Ishikawa (cell line): Measurements from ENCODE around the gene TBX10.

Experiments
- CEBPB ChIP-seq: IDR thresholded peaks from 2 replicates; pipeline ENCODE4 v1.6.1; 2012
- CREB1 ChIP-seq: IDR thresholded peaks from 2 replicates; pipeline ENCODE4 v1.6.1; 2012; ENCODE audit warnings: low read depth
- EGR1 ChIP-seq: IDR thresholded peaks from 2 replicates; pipeline ENCODE4 v1.6.1; 2012
- EP300 ChIP-seq: IDR thresholded peaks from 2 replicates; pipeline ENCODE4 v1.6.1; 2012; ENCODE audit warnings: borderline replicate concordance
- FOXM1 ChIP-seq: IDR thresholded peaks from 2 replicates; pipeline ENCODE4 v1.6.1; 2012; ENCODE audit warnings: low read depth, borderline replicate concordance
- MAX ChIP-seq: IDR thresholded peaks from 2 replicates; pipeline ENCODE4 v1.6.1; 2012
- NFIC ChIP-seq: IDR thresholded peaks from 2 replicates; pipeline ENCODE4 v1.6.1; 2012
- RAD21 ChIP-seq: IDR thresholded peaks from 2 replicates; pipeline ENCODE4 v1.6.1; 2012; ENCODE audit warnings: low read depth
- REST ChIP-seq: IDR thresholded peaks from 2 replicates; pipeline ENCODE4 v1.6.1; 2012; ENCODE audit warnings: low read depth, mild to moderate bottlenecking
- TAF1 ChIP-seq: IDR thresholded peaks from 2 replicates; pipeline ENCODE4 v1.6.1; 2012; ENCODE audit warnings: low read depth, mild to moderate bottlenecking
- TCF12 ChIP-seq: IDR thresholded peaks from 2 replicates; pipeline ENCODE4 v1.6.1; 2012; ENCODE audit warnings: low read depth
- TEAD4 ChIP-seq: IDR thresholded peaks from 2 replicates; pipeline ENCODE4 v1.6.1; 2012
- USF1 ChIP-seq: IDR thresholded peaks from 2 replicates; pipeline ENCODE4 v1.6.1; 2012
- YY1 ChIP-seq: IDR thresholded peaks from 2 replicates; pipeline ENCODE4 v1.6.1; 2012; ENCODE audit warnings: low read depth
- ZBTB7A ChIP-seq: IDR thresholded peaks from 2 replicates; pipeline ENCODE4 v1.6.1; 2012; ENCODE audit warnings: low read depth

Gene TBX10

GRCh38 chr11:67646535-67647336, 7.2 kb upstream of the TBX10 start:
- TF ChIP-seq YY1, result no peak
- TF ChIP-seq TAF1, result no peak
- TF ChIP-seq TEAD4, result no peak
- TF ChIP-seq ZBTB7A, result no peak
- no peak for TF ChIP-seq CREB1
- TF ChIP-seq CEBPB, result no peak
- no peak for TF ChIP-seq USF1
- TF ChIP-seq EGR1, result no peak
- no peak for TF ChIP-seq EP300
- no peak for TF ChIP-seq TCF12
- no peak for TF ChIP-seq FOXM1
- no peak for TF ChIP-seq REST
- no peak for TF ChIP-seq MAX
- TF ChIP-seq NFIC, result no peak
- TF ChIP-seq RAD21, result no peak

GRCh38 chr11:67645521-67646461, 6.2 kb upstream of the TBX10 start:
- TF ChIP-seq CEBPB (no peak), RAD21 (peak; percentile 41; the same call in 1 of the 2 replicates)

- TF ChIP-seq RAD21 (no peak), TCF12 (no peak), USF1 (no peak)
These were observed 5.2 kb upstream of the TBX10 start for GRCh38 chr11:67644472-67645418.

- TF ChIP-seq CEBPB (peak; percentile 48), TCF12 (no peak), RAD21 (peak; percentile 50), YY1 (no peak)
These were observed 4.5 kb upstream of the TBX10 start for GRCh38 chr11:67644042-67644441.

GRCh38 chr11:67642173-67643120, 2.9 kb upstream of the TBX10 start:
- TF ChIP-seq TAF1 (no peak), MAX (no peak), CREB1 (no peak), ZBTB7A (no peak), CEBPB (no peak), RAD21 (no peak), EP300 (no peak), USF1 (no peak), REST (no peak)
